HEK293 (cell line): ENCODE results near the gene ULBP1.
"Not testable (repeated sequence)": the region's sequence is repeated elsewhere in the genome, so short reads cannot be mapped to it uniquely, and the experiment has no call there.

ENCODE experiments used
- KLF7 ChIP-seq: fragments of 450-650 bp; formaldehyde crosslinking; IDR thresholded peaks from 2 replicates; pipeline ENCODE4 v1.5.1; 2016; ENCODE audit warnings: missing biosample characterization, missing genetic modification characterization, borderline replicate concordance
- ZBTB17 ChIP-seq: fragments of 450-650 bp; formaldehyde crosslinking; IDR thresholded peaks from 2 replicates; pipeline ENCODE4 v1.5.1; 2016; ENCODE audit warnings: missing biosample characterization, missing genetic modification characterization
- ZNF140 ChIP-seq: fragments of 450-650 bp; formaldehyde crosslinking; IDR thresholded peaks from 2 replicates; pipeline ENCODE4 v1.5.1; 2016; ENCODE audit warnings: missing biosample characterization, missing genetic modification characterization
- TF ChIP-seq, protein P1 (sequence below): fragments of 450-650 bp; formaldehyde crosslinking; IDR thresholded peaks from 2 replicates; pipeline ENCODE4 v1.5.1; 2016; ENCODE audit warnings: missing biosample characterization, missing genetic modification characterization

DNA sequence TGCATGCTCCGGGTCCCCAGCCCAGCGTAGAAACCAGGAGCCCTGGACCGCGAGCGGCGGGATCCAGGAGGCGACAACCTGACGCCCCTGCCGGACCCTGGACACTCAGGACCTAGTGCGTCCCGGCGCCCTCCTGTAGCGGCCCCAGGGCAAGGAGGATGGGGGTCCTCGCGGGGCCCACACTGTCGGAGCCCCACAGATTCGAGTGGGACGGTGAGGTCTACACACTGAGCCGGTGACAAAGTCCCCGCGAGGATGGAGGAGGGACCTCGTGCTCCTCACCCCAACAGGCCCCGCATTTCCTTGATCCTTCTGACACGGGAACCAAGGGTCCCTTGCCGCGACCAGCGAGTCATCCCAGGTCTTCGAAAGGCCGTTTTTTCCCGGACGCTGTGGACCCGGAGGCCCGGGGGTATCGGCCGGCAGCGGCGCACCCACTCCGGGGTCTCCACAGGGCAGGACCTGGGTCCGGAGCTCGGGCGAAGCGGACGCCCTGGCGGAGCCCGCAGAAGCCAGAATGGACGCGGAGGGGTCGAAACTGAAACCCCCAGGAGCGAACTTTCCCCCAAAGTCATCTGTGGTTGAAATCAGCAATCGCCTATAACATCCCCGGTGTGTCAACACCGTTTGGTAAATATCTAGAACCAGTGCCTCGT lies 9.3 kb upstream of the ULBP1 start:
- not testable (repeated sequence) for TF ChIP-seq KLF7, ZBTB17, ZNF140 (tag by site-specific recombination)
- TF ChIP-seq, protein P1, sequence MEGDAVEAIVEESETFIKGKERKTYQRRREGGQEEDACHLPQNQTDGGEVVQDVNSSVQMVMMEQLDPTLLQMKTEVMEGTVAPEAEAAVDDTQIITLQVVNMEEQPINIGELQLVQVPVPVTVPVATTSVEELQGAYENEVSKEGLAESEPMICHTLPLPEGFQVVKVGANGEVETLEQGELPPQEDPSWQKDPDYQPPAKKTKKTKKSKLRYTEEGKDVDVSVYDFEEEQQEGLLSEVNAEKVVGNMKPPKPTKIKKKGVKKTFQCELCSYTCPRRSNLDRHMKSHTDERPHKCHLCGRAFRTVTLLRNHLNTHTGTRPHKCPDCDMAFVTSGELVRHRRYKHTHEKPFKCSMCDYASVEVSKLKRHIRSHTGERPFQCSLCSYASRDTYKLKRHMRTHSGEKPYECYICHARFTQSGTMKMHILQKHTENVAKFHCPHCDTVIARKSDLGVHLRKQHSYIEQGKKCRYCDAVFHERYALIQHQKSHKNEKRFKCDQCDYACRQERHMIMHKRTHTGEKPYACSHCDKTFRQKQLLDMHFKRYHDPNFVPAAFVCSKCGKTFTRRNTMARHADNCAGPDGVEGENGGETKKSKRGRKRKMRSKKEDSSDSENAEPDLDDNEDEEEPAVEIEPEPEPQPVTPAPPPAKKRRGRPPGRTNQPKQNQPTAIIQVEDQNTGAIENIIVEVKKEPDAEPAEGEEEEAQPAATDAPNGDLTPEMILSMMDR (tag by site-specific recombination): not testable (repeated sequence)
